ENCODE data around the gene RHEB. TPM values are rescaled to one million over a fixed set of nuclear protein-coding genes. Genes with fewer than 3 reads are reported as not detected.

RHEB gene
- total RNA-seq, 4 donors from 2014 or later: 34.7 to 46.9 (median 41.5) TPM

DNA sequence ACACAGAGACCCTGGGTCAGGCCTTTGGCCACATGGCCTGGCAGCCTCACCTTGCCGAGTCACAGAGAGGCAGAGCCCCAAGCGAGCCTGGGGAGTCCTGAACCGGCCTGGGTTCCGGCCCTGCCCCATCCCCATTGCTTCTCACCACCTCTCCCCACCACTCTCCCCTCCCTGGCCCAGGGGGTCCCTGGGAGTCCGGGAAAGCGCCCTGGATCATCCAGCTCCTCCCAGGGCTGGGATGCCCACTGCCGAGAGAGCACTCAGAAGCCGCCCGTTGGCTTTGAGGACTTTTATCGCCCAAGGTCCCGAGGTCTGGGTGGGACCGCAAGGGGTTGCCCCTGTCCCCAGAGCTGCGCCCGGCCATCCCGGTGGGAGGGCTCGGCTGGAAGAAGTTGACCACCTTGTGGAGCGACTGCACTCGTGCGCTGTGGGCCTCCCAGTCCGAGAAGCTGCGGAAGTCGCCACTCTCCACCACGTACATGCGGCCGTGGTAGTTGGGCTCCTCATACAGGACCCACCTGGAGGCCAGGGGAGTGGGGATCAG lies 87.9 kb downstream of the RHEB start:
- Histone ChIP-seq H3K4me1 (peaks cover 0 to 6% (median 0%) of the 10 kb centered on the region in 4 donors), H3K36me3 (no peaks in the 10 kb centered on the region), H3K9me3 (no peaks in the 10 kb centered on the region), H3K27me3 (no peaks in the 10 kb centered on the region), H3K27ac (no peak overlapping the region), H3K4me3 (no peak overlapping the region)
- DNase-seq: no peak
- TF ChIP-seq, protein P1, sequence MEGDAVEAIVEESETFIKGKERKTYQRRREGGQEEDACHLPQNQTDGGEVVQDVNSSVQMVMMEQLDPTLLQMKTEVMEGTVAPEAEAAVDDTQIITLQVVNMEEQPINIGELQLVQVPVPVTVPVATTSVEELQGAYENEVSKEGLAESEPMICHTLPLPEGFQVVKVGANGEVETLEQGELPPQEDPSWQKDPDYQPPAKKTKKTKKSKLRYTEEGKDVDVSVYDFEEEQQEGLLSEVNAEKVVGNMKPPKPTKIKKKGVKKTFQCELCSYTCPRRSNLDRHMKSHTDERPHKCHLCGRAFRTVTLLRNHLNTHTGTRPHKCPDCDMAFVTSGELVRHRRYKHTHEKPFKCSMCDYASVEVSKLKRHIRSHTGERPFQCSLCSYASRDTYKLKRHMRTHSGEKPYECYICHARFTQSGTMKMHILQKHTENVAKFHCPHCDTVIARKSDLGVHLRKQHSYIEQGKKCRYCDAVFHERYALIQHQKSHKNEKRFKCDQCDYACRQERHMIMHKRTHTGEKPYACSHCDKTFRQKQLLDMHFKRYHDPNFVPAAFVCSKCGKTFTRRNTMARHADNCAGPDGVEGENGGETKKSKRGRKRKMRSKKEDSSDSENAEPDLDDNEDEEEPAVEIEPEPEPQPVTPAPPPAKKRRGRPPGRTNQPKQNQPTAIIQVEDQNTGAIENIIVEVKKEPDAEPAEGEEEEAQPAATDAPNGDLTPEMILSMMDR (IDR thresholded peaks at IDR 0.05): no peak
- TF ChIP-seq POLR2A (IDR thresholded peaks at IDR 0.05): no peak

DNA sequence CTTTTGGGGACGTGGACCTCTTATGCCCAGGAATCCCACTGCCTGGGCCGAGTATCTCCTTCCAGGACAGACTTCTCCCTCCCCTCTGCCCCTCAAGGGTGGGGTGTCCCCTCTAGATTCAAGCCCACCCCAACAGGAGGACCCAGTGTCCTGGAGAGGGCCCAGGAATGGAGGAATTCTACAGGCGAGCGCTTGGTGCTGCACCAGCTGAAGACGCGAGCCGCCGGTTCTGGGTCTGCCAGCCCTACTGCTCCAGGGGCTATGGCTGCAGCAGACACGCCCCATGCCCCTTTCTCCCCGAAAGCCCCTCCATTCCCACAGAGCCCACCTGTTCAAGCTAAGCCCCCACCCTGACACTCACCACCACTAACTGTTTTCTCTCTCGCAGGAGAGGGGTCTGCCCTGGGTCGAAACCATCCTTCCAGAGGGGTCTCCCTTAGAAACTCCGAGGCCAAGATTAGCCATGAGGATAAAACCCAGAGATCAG lies 88.4 kb downstream of the RHEB start:
- no peaks in the 10 kb centered on the region for H3K27me3 ChIP-seq
- no peaks in the 10 kb centered on the region for H3K36me3 ChIP-seq
- H3K27ac ChIP-seq: no peak overlapping the region
- TF ChIP-seq POLR2A (IDR thresholded peaks at IDR 0.05): no peak
- TF ChIP-seq, protein P1 (IDR thresholded peaks at IDR 0.05): no peak
- H3K4me1 ChIP-seq: peaks cover 0 to 6% (median 0%) of the 10 kb centered on the region in 4 donors
- H3K4me3 ChIP-seq: no peak overlapping the region
- DNase-seq: no peak
- no peaks in the 10 kb centered on the region for H3K9me3 ChIP-seq

DNA sequence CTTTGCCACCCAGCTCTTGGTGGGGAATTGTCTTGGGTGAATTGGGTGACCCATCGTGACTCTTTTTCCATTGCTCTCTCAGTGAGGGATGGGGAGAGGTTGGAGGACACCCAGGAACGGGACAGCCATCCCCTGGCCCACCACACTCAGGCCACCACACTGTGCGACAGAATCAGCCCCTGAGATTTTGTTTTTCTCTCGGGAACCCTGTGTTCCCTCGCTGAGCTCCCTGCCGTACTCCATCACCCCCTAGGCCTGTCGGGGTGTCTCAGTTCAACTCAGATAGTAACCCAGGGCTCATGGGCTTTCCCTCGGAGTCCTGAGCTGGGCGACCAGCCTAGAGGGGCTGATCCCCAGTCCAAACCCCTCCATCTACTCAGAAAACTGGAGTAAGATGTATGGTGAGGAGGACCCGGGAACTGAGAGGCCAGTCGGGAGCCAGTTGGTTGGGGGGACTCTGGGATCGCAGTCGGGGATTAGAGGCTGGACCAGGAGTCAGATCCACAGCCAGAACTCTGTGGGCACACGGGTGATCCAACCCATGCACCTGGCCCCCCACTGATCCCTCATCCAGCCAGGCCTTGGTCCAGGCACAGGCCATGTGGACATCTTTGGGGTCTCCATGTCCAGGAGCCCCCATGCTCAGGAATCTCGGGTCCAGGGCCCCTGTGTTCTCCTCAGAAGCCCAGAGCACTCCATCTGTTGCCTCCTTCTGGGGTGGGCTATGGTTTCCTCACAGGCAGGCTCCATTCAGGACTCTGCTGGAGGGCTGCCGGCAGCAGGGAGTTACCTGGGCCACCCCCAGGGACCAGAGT lies 89.1 kb downstream of the RHEB start:
- Histone ChIP-seq H3K4me1 (peaks cover 0 to 6% (median 0%) of the 10 kb centered on the region in 4 donors), H3K36me3 (no peaks in the 10 kb centered on the region), H3K27ac (no peak overlapping the region), H3K27me3 (no peaks in the 10 kb centered on the region), H3K9me3 (no peaks in the 10 kb centered on the region), H3K4me3 (no peak overlapping the region)
- DNase-seq: no peak
- TF ChIP-seq, protein P1 (IDR thresholded peaks at IDR 0.05): no peak
- no peak for TF ChIP-seq POLR2A (IDR thresholded peaks at IDR 0.05)

DNA sequence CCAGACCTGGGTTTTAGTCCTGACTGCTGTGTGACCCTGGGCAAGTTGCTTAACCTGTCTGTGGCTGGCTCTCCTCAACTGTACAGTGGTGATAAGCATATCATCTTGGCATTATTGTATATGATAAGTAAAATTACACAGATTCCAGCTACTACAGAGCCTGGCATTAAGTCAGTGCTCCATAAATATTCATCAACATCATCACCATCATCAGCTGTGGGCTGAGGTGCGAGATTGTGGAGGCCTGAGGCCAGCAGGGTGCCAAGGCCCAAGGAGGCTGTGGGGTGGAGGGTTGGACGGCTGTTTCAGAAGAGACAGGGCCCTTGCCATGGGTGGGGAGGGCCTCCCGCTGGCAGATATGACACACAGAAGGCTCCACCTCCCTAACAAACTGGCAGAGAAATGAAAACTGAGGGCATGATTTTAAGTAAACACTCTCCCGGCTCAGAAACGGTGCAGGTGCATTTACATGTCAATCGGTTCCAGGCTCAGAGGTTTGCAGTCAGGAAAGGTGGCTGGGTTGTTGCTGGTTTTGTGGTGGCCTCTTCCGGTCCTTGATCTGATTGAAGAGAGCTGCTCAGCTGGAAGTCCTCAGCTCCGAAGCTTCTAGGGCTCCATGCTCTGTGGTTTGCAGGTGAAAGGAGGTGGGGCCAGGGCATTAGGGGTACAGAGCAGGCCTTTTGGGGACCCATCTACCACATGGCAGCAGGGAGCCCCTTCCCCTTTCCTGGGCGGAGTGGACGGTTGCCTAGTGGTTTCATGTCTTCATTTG lies 89.9 kb downstream of the RHEB start:
- Histone ChIP-seq H3K27me3 (no peaks in the 10 kb centered on the region), H3K4me1 (peaks cover 0 to 6% (median 0%) of the 10 kb centered on the region in 4 donors), H3K4me3 (no peak overlapping the region), H3K27ac (peak overlapping the region in 2 of 4 donors; percentile 39 to 58), H3K9me3 (no peaks in the 10 kb centered on the region), H3K36me3 (no peaks in the 10 kb centered on the region)
- TF ChIP-seq, protein P1 (IDR thresholded peaks at IDR 0.05): no peak
- TF ChIP-seq POLR2A (IDR thresholded peaks at IDR 0.05): no peak
- peak in 2 of 3 donors; percentile 61 to 77 for DNase-seq

DNA sequence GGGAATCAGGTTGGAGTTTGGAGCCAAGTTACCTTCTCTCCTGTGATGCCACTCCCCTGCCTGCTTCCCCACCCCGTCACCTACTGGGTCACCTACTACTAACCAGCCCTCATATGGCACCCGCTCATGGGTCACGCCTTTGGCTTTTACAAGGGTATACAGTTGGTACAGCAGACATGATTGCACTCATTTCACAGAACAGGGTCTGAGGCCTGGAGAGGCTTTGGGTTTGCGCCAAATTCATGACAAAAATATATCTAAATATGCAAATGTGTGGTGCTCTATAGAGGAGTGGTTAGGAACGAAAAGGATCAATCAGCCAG lies 90.5 kb downstream of the RHEB start:
- Histone ChIP-seq H3K4me3 (no peak overlapping the region), H3K27ac (peak overlapping the region in 3 of 4 donors; percentile 39 to 58 (median 58)), H3K36me3 (no peaks in the 10 kb centered on the region), H3K4me1 (peaks cover 0 to 6% (median 0%) of the 10 kb centered on the region in 4 donors), H3K27me3 (no peaks in the 10 kb centered on the region), H3K9me3 (no peaks in the 10 kb centered on the region)
- TF ChIP-seq POLR2A (IDR thresholded peaks at IDR 0.05): no peak
- no peak for DNase-seq

Data from Peyer's patch (tissue), 4 donors.